IPS-NIHi7 (cell line): ENCODE results near the gene ADGRG3.
"Not testable (repeated sequence)": the region's sequence is repeated elsewhere in the genome, so short reads cannot be mapped to it uniquely, and the experiment has no call there.

Experiments used
- DNase-seq: peaks from one replicate; pipeline ENCODE4 v3.0.0; 2012; ENCODE audit warnings: mixed read lengths; ENCODE audit errors: extremely low spot score

Gene ADGRG3

DNA sequence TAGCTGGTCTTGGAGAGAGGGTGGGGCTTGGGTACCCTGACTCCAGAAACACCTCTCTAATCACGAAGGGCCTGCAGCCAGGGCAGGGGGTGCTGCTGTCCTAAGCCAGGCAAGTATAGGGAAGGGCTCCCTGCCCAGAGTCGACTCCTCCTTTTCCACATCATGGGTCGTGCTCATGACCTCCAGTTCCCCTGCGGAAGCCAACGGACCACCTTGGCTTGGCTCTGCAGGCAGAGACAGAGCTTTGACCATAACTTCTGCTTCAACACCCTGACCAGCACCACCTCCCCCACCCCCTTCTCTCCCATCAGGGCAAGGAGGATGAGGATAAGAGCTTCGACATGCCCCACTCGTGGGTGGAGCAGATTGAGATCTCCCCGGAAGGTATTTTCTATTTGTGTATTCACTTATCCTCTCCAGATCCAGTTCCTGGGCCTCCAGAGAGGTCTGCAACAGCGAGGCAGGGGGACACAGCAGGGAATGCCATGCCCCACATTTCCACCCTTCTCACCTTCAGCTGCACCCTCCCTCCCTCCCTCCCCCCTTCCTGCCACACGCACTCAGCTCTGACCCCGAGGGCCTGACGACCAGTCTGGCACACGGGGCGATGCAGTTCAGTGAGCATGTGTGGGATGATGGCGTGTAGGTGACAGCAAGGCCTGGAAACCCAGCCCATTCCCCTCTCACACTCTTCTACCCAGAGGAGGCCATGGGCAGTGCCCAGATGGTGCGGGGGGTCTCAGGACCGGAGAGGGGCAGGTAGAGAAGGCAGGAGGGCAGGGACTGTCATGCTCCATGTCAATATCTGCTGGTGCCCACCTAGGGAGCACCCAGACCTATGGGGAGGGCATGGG is 53.5 kb downstream of the ADGRG3 start:
- no peak for DNase-seq

DNA sequence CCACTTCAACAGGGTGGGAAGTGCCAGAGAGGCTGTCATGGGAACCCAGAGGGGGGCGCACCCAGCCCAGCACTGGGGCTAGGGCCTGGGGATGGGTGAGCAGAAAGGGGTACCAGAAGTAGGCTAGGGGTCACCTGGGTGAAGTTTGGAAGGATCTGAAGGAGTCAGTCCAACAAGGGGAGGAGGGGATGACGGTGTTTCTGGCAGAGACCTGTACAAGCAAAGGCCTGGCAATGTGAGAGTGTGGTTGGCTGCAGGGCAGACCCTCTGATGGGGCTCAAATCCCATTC is 54.0 kb downstream of the ADGRG3 start:
- no peak for DNase-seq

GRCh38 chr16:57722651-57723050 is 54.5 kb downstream of the ADGRG3 start:
- DNase-seq, result no peak

- DNase-seq, result peak; percentile 66
These were observed 55.1 kb downstream of the ADGRG3 start for GRCh38 chr16:57723170-57723569.

DNA sequence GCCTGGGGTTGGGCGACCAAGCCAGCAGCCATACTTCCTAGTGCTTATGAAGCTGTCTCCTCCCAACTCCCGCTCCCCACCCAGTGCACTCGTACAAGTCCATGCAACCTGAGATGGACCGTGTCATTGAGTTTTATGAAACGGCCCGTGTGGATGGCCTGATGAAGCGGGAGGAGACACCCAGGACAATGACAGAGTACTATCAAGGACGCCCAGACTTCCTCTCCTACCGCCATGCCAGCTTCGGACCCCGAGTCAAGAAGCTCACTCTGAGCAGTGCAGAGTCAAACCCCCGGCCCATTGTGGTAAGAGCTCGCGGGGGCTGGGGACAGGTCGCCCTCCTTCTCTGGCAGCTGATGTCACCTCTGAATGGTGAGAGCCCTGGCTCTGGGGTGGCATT is 56.4 kb downstream of the ADGRG3 start:
- DNase-seq, result no peak

DNA sequence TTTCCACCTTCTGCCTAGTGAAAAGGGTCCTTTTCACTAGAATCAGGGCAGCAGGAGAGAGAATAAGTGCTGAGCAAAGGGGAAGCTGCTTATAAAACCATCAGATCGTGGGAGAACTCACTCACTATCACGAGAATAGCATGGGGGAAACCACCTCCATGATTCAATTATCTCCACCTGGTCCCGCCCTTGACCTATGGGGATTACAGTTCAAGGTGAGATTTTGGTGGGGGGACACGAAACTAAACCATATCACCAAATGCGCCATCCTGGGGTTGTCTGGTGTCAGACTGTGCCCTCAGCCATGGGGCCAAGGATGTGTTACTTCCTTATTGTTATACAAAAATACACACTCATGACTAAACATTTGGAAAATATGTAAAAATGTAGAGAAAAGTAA is 57.0 kb downstream of the ADGRG3 start:
- no peak for DNase-seq

GRCh38 chr16:57725554-57725953 is 57.4 kb downstream of the ADGRG3 start:
- DNase-seq, result no peak

DNA sequence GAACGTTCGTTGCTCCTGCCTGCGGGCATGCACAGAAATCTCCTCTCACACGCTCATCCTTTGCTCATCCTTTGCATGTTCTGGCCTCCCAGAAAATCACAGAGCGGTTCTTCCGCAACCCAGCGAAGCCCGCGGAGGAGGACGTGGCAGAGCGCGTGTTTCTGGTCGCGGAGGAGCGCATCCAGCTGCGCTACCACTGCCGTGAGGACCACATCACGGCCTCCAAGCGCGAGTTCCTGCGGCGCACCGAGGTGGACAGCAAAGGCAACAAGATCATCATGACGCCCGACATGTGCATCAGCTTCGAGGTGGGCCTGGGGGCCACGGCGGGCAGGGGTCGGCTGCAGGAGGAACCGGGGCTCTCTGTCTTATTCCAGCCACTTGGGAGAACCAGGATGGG is 57.9 kb downstream of the ADGRG3 start:
- no peak for DNase-seq

DNA sequence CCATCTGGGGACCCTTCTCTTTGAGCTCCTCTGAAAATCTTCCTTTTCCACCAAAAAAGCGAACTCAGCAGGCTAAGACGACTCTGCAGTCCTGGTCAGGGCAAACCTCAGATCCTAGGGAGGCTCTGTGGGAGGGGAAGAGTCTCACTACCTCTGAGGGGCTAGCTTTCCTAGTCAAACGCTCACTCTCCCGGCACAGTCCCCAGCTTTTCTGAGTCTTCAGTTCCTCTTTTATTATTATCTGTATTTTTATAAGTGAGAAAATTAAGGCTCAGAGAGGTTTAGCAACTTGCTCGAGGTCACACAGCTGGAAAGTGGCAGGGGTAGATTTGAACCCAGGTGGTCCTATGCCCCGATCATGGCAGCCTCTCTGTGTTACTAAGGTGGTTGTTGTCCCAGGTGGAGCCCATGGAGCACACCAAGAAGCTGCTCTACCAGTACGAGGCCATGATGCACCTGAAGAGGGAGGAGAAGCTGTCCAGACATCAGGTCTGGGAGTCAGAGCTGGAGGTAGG is 58.4 kb downstream of the ADGRG3 start:
- no peak for DNase-seq

- no peak for DNase-seq
These were observed 59.5 kb downstream of the ADGRG3 start for GRCh38 chr16:57727610-57728009.

GRCh38 chr16:57728336-57729181 is 60.5 kb downstream of the ADGRG3 start:
- DNase-seq, result no peak

DNA sequence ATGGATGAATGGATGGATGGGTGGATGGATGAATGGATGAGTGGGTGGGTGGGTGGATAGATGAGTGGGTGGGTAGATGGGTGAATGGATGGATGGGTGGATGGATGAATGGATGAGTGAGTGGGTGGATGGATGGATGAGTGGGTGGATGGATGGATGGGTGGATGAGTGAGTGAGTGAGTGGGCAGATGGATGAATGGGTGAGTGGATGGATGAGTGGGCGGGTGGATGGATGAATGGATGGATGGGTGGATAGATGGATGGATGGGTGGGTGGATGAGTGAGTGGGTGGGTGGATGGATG is 61.0 kb downstream of the ADGRG3 start:
- no peak for DNase-seq

DNA sequence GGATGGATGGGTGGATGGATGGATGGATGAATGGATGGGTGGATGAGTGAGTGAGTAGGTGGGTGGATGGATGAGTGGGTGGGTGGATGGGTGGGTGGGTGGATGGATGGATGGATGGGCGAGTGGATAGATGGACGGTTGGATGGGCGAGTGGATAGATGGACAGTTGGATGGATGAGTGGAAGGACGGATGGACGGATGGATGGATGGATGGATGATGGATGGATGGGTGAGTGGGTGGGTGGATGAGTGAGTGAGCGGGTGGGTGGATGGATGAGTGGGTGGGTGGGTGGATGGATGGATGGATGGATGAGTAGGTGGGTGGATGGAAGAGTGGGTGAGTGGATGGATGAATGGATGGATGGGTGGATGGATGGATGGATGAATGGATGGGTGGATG is 61.7 kb downstream of the ADGRG3 start:
- not testable (repeated sequence) for DNase-seq

DNA sequence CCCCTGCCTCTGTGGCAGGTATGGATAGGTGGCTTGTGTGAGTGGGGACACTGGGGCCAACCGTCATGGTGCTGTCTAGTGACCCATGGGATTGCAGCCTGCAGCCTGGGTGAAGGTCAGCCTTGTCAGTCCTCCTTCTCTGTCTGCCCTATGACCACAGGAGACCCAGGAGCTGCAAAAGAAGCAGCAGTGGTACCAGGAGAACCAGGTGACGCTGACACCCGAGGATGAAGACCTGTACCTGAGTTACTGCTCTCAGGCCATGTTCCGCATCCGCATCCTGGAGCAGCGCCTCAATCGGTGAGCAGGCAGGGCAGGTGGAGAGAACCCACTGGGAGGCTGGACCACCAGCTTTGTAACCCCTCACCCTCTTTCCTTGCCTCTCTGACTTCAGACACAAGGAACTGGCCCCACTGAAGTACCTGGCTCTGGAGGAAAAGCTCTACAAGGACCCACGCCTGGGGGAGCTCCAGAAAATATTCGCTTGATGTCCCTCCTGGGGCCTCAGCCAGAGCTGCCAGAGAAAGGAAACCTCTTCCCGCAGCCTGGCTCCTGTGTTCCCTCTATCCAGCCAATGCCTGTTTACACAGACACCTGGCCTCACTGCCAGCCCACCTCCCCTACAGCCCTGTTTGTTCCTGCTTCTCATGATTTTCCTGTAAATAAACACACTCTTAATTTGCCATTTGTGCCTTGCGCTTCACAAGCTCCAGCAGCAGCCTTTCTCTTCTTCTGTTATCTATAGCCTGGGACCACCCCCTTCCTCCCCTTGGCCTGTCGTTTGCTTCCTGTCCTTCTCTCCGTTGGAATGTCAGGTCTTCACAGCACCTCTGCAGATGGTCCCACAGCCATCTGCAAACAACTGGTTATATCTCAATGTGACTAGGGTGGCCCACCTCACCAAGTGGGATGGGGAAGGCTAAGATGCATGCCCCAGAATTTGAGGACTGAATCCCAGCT is 62.9 kb downstream of the ADGRG3 start:
- no peak for DNase-seq

DNA sequence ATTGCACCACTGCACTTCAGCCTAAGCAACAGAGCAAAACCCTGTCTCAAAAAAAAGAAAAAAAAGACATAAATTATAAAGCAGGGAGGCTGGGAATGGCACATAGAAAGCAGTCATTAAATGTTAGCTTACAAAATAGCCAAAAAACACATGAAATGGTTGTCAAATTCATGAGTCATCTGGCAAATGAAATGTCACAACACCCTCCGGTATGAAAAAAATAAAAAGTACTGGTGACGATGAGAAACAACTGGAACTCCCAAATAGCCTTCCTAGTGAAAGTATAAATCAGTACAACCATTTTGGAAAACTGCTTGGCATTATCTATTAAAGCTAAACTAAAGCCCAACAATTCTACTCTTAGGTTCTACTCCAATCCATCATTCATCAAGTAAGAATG is 63.9 kb downstream of the ADGRG3 start:
- DNase-seq, result no peak

GRCh38 chr16:57732714-57733113 is 64.6 kb downstream of the ADGRG3 start:
- no peak for DNase-seq

- DNase-seq, result no peak
These were observed 66.3 kb downstream of the ADGRG3 start for GRCh38 chr16:57734308-57734924.

DNA sequence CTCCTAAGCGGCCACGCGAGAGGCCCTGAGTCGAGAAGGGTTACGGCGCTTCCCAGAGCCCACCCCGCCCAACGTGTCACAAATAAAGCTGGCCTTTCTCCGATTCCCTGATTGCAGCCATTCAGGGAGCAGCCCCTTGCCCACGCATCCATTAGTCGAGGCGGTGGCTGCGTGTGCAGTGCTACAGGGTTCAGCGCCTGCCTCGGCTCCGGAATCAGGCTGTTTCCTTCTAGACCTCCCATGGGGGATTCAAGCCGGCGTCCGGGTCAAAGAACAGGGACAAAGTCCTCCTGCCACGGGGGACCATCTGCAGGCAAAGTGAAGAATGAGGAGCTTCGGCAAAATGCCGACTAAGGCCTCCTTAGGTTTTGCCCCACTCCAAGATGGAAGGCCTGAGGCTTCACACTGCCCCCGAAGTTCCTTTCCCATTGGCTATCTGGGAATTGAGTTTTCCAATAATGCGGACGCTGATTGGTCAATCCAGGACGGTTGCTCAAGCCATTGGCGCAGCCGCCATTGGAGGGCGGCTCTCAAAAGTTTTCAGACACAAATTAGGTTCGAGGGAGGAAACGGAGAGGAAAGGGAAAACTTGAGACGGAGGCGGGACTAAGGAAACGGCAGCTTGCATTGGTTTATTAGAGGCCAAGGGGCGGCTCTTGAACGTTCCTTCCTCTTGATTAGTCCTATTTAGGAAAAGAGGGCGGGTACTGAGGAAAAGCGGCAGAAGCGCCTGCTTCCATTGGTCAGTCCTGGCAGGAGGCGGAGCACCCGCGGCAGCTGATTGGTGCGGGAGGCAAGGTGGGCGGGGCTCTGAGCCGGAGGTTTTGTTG is 67.0 kb downstream of the ADGRG3 start:
- peak; percentile 98 for DNase-seq

- DNase-seq, result no peak
These were observed 67.8 kb downstream of the ADGRG3 start, which contains the start of gene KATNB1 for GRCh38 chr16:57735755-57736418. Gene KATNB1 (plus strand): TSS chr16:57735770. CDS start chr16:57737244, 1,474 bp downstream.
